Muscle layer of duodenum (tissue), 2 donors: ENCODE measurements around the gene TPSD1.

ENCODE experiments used
- H3K27ac ChIP-seq: one replicate; pipeline ENCODE4 v1.7.0; 2013; ENCODE audit warnings: mild to moderate bottlenecking, low read length
- H3K27me3 ChIP-seq: one replicate; pipeline ENCODE4 v1.7.0; 2013; ENCODE audit warnings: low read depth, mild to moderate bottlenecking, control low read depth, low read length
- H3K36me3 ChIP-seq, 2 donors: one replicate each; pipeline ENCODE4 v1.7.0; 2013; ENCODE audit warnings: low read length in 2 of 2, control low read depth in 1 of 2, mild to moderate bottlenecking in 1 of 2; ENCODE audit not compliant: insufficient read depth in 2 of 2, control insufficient read depth in 1 of 2
- H3K4me1 ChIP-seq, 2 donors: one replicate each; pipeline ENCODE4 v1.7.0; 2013; ENCODE audit warnings: low read length in 2 of 2, mild to moderate bottlenecking in 2 of 2, control low read depth in 1 of 2, moderate library complexity in 1 of 2; ENCODE audit not compliant: insufficient read depth in 2 of 2, control insufficient read depth in 1 of 2
- H3K4me3 ChIP-seq, 2 donors: one replicate each; pipeline ENCODE4 v1.7.0; 2013; ENCODE audit warnings: low read length in 2 of 2, low read depth in 1 of 2, mild to moderate bottlenecking in 1 of 2
- H3K9me3 ChIP-seq, 2 donors: one replicate each; pipeline ENCODE4 v1.7.0; 2013; ENCODE audit warnings: low read length in 2 of 2, control low read depth in 1 of 2, mild to moderate bottlenecking in 1 of 2; ENCODE audit not compliant: control insufficient read depth in 1 of 2
- donor health status: healthy.

TPSD1 gene

DNA sequence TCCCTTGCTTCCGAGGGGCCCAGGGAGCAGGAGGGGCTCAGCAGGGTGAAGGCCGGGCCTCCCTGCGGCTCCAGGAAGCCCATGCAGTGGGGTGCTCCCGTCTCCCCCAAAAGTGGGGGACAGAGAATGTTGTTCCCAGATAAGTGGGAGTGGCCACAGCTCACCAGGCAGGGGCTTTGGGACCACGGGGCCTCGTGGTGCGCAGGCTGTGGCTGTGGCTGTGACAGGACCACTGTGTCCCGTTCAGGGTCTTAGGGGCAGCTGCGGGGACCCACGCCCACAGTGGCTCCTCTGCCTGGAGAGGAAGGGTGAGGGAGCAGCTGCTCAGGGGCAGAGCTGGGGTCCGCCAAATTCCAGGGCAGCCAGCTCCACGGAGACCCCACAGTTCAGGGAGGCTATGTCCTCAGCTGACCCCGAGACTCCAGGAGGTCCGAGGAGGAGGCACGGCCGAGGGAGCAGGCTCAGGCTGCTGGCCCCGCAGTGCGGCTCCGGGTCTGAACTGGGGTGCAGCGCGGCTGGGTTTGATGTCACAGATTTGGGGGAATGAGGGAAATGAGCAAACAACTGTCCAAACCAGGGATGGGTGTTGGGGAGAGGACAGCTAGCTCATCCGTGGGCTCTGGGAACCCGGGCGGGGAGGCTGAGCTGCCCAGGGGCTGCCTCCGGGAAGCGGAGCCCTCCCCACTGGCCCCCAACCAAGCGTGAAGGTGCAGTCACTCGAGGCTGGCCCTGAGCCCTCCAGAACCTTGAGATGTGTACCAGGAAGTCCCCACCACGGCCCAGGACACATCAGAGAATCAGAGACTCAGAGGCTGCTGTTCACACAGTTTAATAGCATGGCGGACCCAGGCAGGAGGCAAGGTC, 23.4 kb downstream of the TPSD1 start:
- no peaks in the 10 kb centered on the region for H3K27me3 ChIP-seq
- H3K27ac ChIP-seq: no peak overlapping the region

GRCh38 chr16:1279945-1280589, 24.2 kb downstream of the TPSD1 start:
- Histone ChIP-seq H3K27ac (no peak overlapping the region), H3K36me3 (no peaks in the 10 kb centered on the region), H3K4me1 (no peaks in the 10 kb centered on the region), H3K4me3 (no peak overlapping the region), H3K9me3 (no peaks in the 10 kb centered on the region), H3K27me3 (no peaks in the 10 kb centered on the region)

More for the DNA sequence above, 23.4 kb downstream of the TPSD1 start:
- H3K4me3 ChIP-seq: no peak overlapping the region
- no peaks in the 10 kb centered on the region for H3K36me3 ChIP-seq
- H3K9me3 ChIP-seq: no peaks in the 10 kb centered on the region
- no peaks in the 10 kb centered on the region for H3K4me1 ChIP-seq

GRCh38 chr16:1280783-1281182, 24.9 kb downstream of the TPSD1 start:
- H3K36me3 ChIP-seq: no peaks in the 10 kb centered on the region
- no peaks in the 10 kb centered on the region for H3K4me1 ChIP-seq
- no peaks in the 10 kb centered on the region for H3K9me3 ChIP-seq
- peaks cover 3% of the 10 kb centered on the region for H3K27me3 ChIP-seq
- H3K4me3 ChIP-seq: no peak overlapping the region
- no peak overlapping the region for H3K27ac ChIP-seq

DNA sequence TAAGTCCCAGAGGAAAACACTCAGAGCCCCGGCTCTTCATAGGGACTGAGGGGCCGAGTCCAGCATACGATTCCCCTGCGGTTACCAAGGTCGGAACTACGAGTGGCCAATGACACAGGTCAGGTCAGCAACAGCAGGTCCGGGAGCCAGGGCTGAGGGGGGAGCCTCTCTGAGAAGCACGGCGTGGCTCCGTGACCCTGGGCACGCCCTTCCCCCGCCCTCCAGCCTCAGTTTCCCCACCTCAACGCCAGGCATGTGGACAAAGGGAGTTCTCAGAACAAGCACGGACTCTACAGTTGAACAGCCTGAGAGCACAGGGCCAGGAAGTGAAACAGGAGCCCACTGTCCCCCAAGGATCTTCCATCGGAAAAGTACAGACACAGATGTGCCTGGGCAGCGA, 25.6 kb downstream of the TPSD1 start:
- Histone ChIP-seq H3K4me1 (no peaks in the 10 kb centered on the region), H3K4me3 (no peak overlapping the region), H3K27me3 (peaks cover 8% of the 10 kb centered on the region), H3K9me3 (no peaks in the 10 kb centered on the region), H3K27ac (no peak overlapping the region), H3K36me3 (no peaks in the 10 kb centered on the region)

- no peaks in the 10 kb centered on the region for H3K4me1 ChIP-seq
- no peak overlapping the region for H3K4me3 ChIP-seq
- no peak overlapping the region for H3K27ac ChIP-seq
- no peaks in the 10 kb centered on the region for H3K9me3 ChIP-seq
- no peaks in the 10 kb centered on the region for H3K36me3 ChIP-seq
- peaks cover 8% of the 10 kb centered on the region for H3K27me3 ChIP-seq
Observed at GRCh38 chr16:1282324-1282973, 26.6 kb downstream of the TPSD1 start.

- H3K27ac ChIP-seq: no peak overlapping the region
- no peak overlapping the region for H3K4me3 ChIP-seq
- H3K27me3 ChIP-seq: peaks cover 14% of the 10 kb centered on the region
- H3K9me3 ChIP-seq: no peaks in the 10 kb centered on the region
- H3K4me1 ChIP-seq: no peaks in the 10 kb centered on the region
- no peaks in the 10 kb centered on the region for H3K36me3 ChIP-seq
Observed at GRCh38 chr16:1283296-1283695, 27.4 kb downstream of the TPSD1 start.

DNA sequence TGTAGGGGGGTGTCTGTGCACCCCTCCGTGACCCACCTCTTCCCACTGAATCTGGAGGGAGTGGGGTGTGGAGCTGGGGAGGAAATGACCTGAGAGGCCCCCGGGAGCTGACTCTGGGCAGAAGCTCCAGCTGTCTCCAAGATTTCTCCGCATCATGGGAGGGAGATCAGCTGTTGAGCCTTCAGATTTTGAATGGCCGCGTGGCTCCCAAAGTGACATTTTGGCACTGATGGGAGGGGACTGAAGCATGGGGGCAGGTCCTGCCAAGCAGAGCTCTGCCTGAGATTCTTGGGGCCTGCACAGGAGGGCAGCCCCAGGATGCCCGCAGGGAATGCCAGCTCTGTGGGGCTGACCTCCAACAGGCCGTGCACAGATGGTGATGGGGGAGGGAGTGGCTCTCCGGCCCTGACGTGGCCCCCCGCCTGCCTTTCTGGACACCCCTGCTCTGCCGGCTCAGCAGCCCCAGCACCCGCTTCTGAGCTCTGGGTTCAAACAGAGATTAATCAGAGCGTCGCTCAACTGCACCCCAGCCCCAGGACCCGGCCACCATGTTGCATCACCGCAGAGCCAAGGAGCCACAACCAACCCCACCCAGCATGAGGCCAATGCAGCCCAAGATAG, 28.2 kb downstream of the TPSD1 start:
- no peaks in the 10 kb centered on the region for H3K4me1 ChIP-seq
- no peak overlapping the region for H3K4me3 ChIP-seq
- no peak overlapping the region for H3K27ac ChIP-seq
- H3K9me3 ChIP-seq: no peaks in the 10 kb centered on the region
- peaks cover 14% of the 10 kb centered on the region for H3K27me3 ChIP-seq
- no peaks in the 10 kb centered on the region for H3K36me3 ChIP-seq

- Histone ChIP-seq H3K4me3 (no peak overlapping the region), H3K27ac (no peak overlapping the region), H3K9me3 (no peaks in the 10 kb centered on the region), H3K4me1 (no peaks in the 10 kb centered on the region), H3K36me3 (no peaks in the 10 kb centered on the region), H3K27me3 (peaks cover 24% of the 10 kb centered on the region)
Observed at GRCh38 chr16:1285669-1286512, 30.0 kb downstream of the TPSD1 start.

- H3K9me3 ChIP-seq: no peaks in the 10 kb centered on the region
- H3K36me3 ChIP-seq: no peaks in the 10 kb centered on the region
- peaks cover 24% of the 10 kb centered on the region for H3K27me3 ChIP-seq
- no peak overlapping the region for H3K4me3 ChIP-seq
- no peak overlapping the region for H3K27ac ChIP-seq
- no peaks in the 10 kb centered on the region for H3K4me1 ChIP-seq
Observed at GRCh38 chr16:1286513-1287094, 30.7 kb downstream of the TPSD1 start.

- no peak overlapping the region for H3K27ac ChIP-seq
- H3K4me1 ChIP-seq: no peaks in the 10 kb centered on the region
- H3K4me3 ChIP-seq: no peak overlapping the region
- no peaks in the 10 kb centered on the region for H3K36me3 ChIP-seq
- H3K9me3 ChIP-seq: no peaks in the 10 kb centered on the region
- H3K27me3 ChIP-seq: peaks cover 24% of the 10 kb centered on the region
Observed at GRCh38 chr16:1287982-1288670, 32.3 kb downstream of the TPSD1 start.
